Brain microvascular endothelial cell (primary cell): Measurements from ENCODE around the gene CPTP.
A peak's percentile ranks its signal among the peaks of the same experiment; 100 is the strongest.

ENCODE experiments used
- DNase-seq: peaks from one replicate; pipeline ENCODE4 v3.0.0-alpha.2; 2020
- H3K27ac ChIP-seq: fragments of 250-450 bp; sonication (Bioruptor Pico); 2 replicates; pipeline ENCODE4 v1.5.1; 2020; ENCODE audit warnings: mild to moderate bottlenecking, moderate library complexity
- H3K27me3 ChIP-seq: fragments of 250-450 bp; sonication (Bioruptor Pico); replicated peaks from 2 replicates; pipeline ENCODE4 v1.5.1; 2020; ENCODE audit warnings: mild to moderate bottlenecking
- H3K36me3 ChIP-seq: fragments of 250-450 bp; sonication (Bioruptor Pico); replicated peaks from 2 replicates; pipeline ENCODE4 v1.5.1; 2020; ENCODE audit warnings: mild to moderate bottlenecking
- H3K4me3 ChIP-seq: 2 replicates; pipeline ENCODE4 v1.5.1; 2011; ENCODE audit warnings: low read depth, mild to moderate bottlenecking, control low read depth, low read length, moderate library complexity
- in situ Hi-C: cut with HindIII; loops from 2 replicates; pipeline ENCODE4 v1.10.0; 2017; ENCODE audit warnings: low sequenced_read_pairs, low pct_ligation_motif_present
- TF ChIP-seq, protein P1 (sequence below): IDR thresholded peaks from 2 replicates; pipeline ENCODE4 v1.5.1; 2011; ENCODE audit warnings: low read depth, mild to moderate bottlenecking, moderate library complexity, low read length, control low read depth, inconsistent platforms; ENCODE audit errors: missing control alignments

CPTP gene

DNA sequence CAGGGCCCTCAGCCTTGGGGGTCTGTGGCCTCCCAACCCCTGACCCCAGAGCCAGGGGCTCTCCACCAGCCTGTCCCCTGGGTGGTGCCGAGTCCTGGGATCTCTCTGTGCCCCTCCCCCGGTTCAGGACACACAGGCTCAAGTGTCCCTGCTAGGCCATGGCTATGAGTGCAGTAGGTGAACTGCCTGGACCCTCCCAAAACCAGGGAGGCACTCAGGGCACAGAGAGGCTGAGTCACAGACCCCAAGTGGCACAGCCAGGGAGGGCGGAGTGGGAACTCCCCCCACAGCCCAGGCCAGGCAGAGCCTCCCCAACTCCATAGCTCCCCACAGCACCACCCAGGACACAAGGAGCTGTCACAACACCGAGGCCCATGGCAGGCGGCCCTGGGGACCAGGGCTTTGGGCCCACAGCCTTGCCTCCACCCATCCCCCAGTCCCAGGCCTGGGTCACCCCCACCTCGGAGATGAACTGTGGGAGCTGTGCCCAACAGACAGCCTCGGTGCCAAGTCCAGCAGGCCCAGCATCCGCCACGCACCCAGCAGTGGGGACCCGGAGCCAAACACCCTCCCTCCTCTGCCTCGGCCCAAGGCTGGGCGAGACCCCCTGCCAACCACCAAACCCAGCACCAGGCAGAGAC, 21.4 kb downstream of the CPTP start:
- Histone ChIP-seq H3K27ac (no peak overlapping the region), H3K36me3 (peaks cover 8% of the 10 kb centered on the region), H3K4me3 (no peak overlapping the region), H3K27me3 (no peaks in the 10 kb centered on the region)
- no peak for DNase-seq
- in situ Hi-C loops = no loop called here
- TF ChIP-seq, protein P1, sequence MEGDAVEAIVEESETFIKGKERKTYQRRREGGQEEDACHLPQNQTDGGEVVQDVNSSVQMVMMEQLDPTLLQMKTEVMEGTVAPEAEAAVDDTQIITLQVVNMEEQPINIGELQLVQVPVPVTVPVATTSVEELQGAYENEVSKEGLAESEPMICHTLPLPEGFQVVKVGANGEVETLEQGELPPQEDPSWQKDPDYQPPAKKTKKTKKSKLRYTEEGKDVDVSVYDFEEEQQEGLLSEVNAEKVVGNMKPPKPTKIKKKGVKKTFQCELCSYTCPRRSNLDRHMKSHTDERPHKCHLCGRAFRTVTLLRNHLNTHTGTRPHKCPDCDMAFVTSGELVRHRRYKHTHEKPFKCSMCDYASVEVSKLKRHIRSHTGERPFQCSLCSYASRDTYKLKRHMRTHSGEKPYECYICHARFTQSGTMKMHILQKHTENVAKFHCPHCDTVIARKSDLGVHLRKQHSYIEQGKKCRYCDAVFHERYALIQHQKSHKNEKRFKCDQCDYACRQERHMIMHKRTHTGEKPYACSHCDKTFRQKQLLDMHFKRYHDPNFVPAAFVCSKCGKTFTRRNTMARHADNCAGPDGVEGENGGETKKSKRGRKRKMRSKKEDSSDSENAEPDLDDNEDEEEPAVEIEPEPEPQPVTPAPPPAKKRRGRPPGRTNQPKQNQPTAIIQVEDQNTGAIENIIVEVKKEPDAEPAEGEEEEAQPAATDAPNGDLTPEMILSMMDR = no peak

GRCh38 chr1:1346501-1346890, 21.9 kb downstream of the CPTP start:
- TF ChIP-seq, protein P1 = no peak

DNA sequence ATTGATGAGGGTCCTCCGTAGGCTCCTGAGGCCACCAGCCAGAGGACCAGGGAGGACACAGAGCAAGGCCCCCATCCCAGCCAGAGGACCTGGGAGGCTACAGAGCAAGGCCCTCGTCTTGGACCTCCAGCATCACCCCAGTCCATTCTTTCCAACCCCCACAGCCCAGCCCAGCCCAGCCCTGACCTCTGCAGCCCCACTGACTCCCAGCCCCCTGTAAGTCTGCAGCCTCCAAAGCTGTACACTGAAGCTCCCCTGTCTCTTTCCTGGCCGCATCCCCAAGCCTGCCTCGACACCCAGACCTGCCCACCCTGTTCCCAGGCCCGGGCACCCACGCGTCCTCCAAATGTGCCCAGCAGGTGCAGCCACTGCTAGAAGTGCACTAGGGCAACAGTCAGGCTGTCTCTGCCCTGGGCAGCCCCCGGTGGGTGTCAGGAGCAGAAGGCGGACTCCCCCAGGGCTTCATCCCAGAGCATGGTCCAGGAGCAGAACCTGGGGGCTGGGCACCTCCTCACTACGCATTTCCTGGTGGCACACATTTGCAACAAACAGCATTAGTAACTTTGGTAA, 22.5 kb downstream of the CPTP start:
- TF ChIP-seq, protein P1 = no peak
- Histone ChIP-seq H3K4me3 (peak overlapping the region; percentile 70), H3K27me3 (no peaks in the 10 kb centered on the region), H3K36me3 (no peaks in the 10 kb centered on the region), H3K27ac (no peak overlapping the region)
- in situ Hi-C loops = no loop called here
- no peak for DNase-seq

More at GRCh38 chr1:1346501-1346890, 21.9 kb downstream of the CPTP start:
- Histone ChIP-seq H3K36me3 (peaks cover 4% of the 10 kb centered on the region), H3K27me3 (no peaks in the 10 kb centered on the region), H3K27ac (no peak overlapping the region), H3K4me3 (no peak overlapping the region)
- in situ Hi-C loops = no loop called here
- DNase-seq = no peak

GRCh38 chr1:1347663-1348419, 23.2 kb downstream of the CPTP start:
- TF ChIP-seq, protein P1 = no peak
- no peak for DNase-seq
- H3K4me3 ChIP-seq = peak overlapping the region; percentile 70

DNA sequence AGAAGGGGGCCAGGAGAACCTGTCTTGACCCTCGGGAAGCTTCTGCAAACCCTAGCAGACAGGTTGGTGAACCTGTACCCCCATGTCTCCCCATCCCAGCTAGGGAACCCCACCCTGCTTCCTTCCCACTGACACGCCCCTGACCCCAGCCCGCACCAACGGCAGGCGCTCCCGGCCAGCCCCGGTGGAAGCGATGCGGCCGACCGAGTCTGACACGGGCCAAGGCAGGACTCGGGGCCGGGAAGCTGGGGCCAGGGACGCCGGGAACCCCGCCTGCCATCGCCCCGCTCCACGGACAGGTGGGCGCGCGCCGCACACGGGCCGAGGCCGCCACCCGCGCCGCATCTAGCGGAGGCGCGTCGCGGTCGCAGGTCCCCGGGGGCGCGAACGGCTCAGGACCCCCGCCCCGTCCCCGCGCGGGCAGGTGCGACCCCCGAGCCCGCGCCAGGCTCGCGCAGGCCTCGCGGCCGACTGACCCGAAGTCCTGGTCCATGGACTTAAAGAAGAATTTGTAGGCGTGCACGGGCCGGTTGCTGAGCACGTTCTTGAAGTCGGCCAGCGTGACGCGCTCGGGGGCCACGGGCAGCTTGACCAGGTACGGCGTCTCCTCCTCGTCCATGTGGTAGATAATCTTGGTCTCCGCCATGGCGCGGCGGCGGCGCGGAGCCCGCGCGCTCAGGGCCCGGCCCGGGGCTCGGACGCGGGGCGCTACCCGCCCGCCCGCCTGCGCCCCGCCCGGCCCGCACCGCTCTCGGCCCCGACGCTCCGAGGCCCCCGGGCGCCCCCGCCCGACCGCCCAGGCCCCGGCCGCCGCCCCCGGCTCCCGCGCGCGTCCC, 24.0 kb downstream of the CPTP start:
- in situ Hi-C loops = no loop called here
- TF ChIP-seq, protein P1 = no peak
- H3K36me3 ChIP-seq = no peaks in the 10 kb centered on the region
- H3K4me3 ChIP-seq = peak overlapping the region; percentile 70
- DNase-seq = peak; percentile 26
- H3K27ac ChIP-seq = no peak overlapping the region
- H3K27me3 ChIP-seq = no peaks in the 10 kb centered on the region

More at GRCh38 chr1:1347663-1348419, 23.2 kb downstream of the CPTP start:
- in situ Hi-C loops = no loop called here
- no peaks in the 10 kb centered on the region for H3K36me3 ChIP-seq
- no peaks in the 10 kb centered on the region for H3K27me3 ChIP-seq
- H3K27ac ChIP-seq = no peak overlapping the region
